ENCODE data around the gene FNTB.

DNA sequence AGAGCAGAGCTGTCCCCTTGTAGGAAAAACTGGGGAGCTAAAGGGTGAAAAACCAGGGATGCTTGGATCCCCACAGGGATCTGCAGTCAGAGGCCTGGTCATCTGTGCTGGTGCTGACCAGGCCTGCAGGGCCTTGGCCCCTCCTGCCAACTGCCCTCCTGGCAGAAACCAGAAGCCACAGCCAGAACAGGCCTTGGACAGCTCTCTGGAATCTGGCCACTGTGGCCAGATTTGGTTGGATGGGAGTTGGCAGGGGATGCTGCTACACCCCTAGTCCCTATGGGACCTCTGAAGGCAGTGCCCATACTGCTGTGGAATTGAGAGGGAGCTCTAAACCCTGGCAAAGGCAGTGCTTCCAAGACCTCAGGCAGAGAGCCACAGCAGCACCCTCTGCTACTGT, 35.0 kb upstream of the FNTB start:
- TF ChIP-seq, protein P1, sequence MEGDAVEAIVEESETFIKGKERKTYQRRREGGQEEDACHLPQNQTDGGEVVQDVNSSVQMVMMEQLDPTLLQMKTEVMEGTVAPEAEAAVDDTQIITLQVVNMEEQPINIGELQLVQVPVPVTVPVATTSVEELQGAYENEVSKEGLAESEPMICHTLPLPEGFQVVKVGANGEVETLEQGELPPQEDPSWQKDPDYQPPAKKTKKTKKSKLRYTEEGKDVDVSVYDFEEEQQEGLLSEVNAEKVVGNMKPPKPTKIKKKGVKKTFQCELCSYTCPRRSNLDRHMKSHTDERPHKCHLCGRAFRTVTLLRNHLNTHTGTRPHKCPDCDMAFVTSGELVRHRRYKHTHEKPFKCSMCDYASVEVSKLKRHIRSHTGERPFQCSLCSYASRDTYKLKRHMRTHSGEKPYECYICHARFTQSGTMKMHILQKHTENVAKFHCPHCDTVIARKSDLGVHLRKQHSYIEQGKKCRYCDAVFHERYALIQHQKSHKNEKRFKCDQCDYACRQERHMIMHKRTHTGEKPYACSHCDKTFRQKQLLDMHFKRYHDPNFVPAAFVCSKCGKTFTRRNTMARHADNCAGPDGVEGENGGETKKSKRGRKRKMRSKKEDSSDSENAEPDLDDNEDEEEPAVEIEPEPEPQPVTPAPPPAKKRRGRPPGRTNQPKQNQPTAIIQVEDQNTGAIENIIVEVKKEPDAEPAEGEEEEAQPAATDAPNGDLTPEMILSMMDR (IDR thresholded peaks at IDR 0.05): no peak
- no peak for TF ChIP-seq POLR2A (IDR thresholded peaks at IDR 0.05)

All from suprapubic skin (tissue), 3 donors.